ENCODE measurements around the gene SUPT20HL2.

Gene SUPT20HL2

GRCh38 chrX:24355095-24355494 lies 41.2 kb upstream of the SUPT20HL2 start:
- Histone ChIP-seq H3K27ac (ENCODE audit: low read length) (no peak overlapping the region), H3K36me3 (replicated peaks; ENCODE audit: low read depth, low read length) (no peaks in the 10 kb centered on the region), H3K27me3 (ENCODE audit: low read depth, low read length) (no peaks in the 10 kb centered on the region), H4K20me1 (ENCODE audit: insufficient read depth, low read length) (no peaks in the 10 kb centered on the region), H3K9me3 (ENCODE audit: insufficient read depth, low read length) (no peaks in the 10 kb centered on the region), H3K79me2 (ENCODE audit: low read length) (no peaks in the 10 kb centered on the region), H3K9ac (ENCODE audit: low read length) (no peak overlapping the region), H3K4me2 (ENCODE audit: low read length) (no peak overlapping the region), H2AFZ (ENCODE audit: low read depth, low read length) (no peak overlapping the region), H3K4me3 (ENCODE audit: low read length) (no peak overlapping the region), H3K4me1 (ENCODE audit: low read length) (no peaks in the 10 kb centered on the region)
- TF ChIP-seq, protein P1, sequence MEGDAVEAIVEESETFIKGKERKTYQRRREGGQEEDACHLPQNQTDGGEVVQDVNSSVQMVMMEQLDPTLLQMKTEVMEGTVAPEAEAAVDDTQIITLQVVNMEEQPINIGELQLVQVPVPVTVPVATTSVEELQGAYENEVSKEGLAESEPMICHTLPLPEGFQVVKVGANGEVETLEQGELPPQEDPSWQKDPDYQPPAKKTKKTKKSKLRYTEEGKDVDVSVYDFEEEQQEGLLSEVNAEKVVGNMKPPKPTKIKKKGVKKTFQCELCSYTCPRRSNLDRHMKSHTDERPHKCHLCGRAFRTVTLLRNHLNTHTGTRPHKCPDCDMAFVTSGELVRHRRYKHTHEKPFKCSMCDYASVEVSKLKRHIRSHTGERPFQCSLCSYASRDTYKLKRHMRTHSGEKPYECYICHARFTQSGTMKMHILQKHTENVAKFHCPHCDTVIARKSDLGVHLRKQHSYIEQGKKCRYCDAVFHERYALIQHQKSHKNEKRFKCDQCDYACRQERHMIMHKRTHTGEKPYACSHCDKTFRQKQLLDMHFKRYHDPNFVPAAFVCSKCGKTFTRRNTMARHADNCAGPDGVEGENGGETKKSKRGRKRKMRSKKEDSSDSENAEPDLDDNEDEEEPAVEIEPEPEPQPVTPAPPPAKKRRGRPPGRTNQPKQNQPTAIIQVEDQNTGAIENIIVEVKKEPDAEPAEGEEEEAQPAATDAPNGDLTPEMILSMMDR (IDR thresholded peaks at IDR 0.05; ENCODE audit: low read depth, low read length): no peak
- no peak for TF ChIP-seq EZH2phosphoT487 (IDR thresholded peaks at IDR 0.05; ENCODE audit: low read depth)

DNA sequence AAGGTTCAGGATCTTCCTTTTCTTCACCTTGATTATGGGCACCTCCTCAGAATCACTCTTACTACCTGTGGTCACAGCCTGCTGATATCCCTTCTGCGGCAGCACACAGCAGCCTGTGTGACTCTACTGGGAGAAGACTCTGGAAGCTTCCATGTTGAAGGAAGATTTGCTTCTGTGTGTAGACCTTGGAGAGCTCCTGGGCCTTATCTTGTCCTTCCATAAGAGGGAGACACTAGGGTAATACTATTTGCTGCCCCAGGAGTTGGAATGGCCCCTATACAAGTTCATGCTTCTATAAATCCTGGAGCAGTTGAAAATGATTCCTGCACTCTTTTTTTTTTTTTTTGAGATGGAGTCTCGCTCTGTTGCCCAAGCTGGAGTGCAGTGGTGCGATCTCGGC lies 36.3 kb upstream of the SUPT20HL2 start:
- Histone ChIP-seq H4K20me1 (ENCODE audit: insufficient read depth, low read length) (no peaks in the 10 kb centered on the region), H3K9ac (ENCODE audit: low read length) (no peak overlapping the region), H3K4me1 (ENCODE audit: low read length) (no peaks in the 10 kb centered on the region), H3K27ac (ENCODE audit: low read length) (no peak overlapping the region), H3K9me3 (ENCODE audit: insufficient read depth, low read length) (no peaks in the 10 kb centered on the region), H3K27me3 (ENCODE audit: low read depth, low read length) (no peaks in the 10 kb centered on the region), H3K4me2 (ENCODE audit: low read length) (no peak overlapping the region), H2AFZ (ENCODE audit: low read depth, low read length) (no peak overlapping the region), H3K36me3 (replicated peaks; ENCODE audit: low read depth, low read length) (no peaks in the 10 kb centered on the region), H3K79me2 (ENCODE audit: low read length) (no peaks in the 10 kb centered on the region), H3K4me3 (ENCODE audit: low read length) (no peak overlapping the region)
- TF ChIP-seq, protein P1 (IDR thresholded peaks at IDR 0.05; ENCODE audit: low read depth, low read length): no peak
- TF ChIP-seq EZH2phosphoT487 (IDR thresholded peaks at IDR 0.05; ENCODE audit: low read depth): no peak

DNA sequence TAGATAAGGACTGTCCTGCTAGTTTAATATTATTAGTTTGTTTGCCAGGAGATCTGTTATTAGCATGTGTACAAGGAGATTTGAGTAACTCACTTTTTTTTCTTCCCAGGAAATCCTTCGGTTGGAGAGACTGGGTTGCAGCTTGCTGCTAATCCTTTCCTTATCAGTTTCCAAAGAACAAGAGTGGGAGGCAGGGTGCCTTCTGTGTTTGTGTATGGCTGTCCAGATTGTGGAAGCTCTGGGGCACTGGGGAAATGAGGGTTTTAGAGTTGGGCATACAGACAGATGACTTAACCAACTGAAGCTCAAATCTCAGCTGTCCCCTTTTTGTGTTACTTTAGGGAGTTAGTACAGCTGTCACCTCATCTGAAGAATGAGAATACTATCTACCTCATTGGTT lies 34.0 kb upstream of the SUPT20HL2 start:
- H3K27ac ChIP-seq (ENCODE audit: low read length): no peak overlapping the region
- H3K36me3 ChIP-seq (replicated peaks; ENCODE audit: low read depth, low read length): no peaks in the 10 kb centered on the region
- TF ChIP-seq, protein P1 (IDR thresholded peaks at IDR 0.05; ENCODE audit: low read depth, low read length): no peak
- no peak for TF ChIP-seq EZH2phosphoT487 (IDR thresholded peaks at IDR 0.05; ENCODE audit: low read depth)

GRCh38 chrX:24343719-24344118 lies 29.9 kb upstream of the SUPT20HL2 start:
- no peaks in the 10 kb centered on the region for H4K20me1 ChIP-seq (ENCODE audit: insufficient read depth, low read length)
- TF ChIP-seq, protein P1 (IDR thresholded peaks at IDR 0.05; ENCODE audit: low read depth, low read length): no peak
- TF ChIP-seq EZH2phosphoT487 (IDR thresholded peaks at IDR 0.05; ENCODE audit: low read depth): no peak
- H2AFZ ChIP-seq (ENCODE audit: low read depth, low read length): peak overlapping the region; percentile 92
- peaks cover 15% of the 10 kb centered on the region for H3K4me1 ChIP-seq (ENCODE audit: low read length)
- no peaks in the 10 kb centered on the region for H3K9me3 ChIP-seq (ENCODE audit: insufficient read depth, low read length)
- H3K27ac ChIP-seq (ENCODE audit: low read length): peak overlapping the region; percentile 34
- no peaks in the 10 kb centered on the region for H3K36me3 ChIP-seq (replicated peaks; ENCODE audit: low read depth, low read length)
- no peaks in the 10 kb centered on the region for H3K79me2 ChIP-seq (ENCODE audit: low read length)
- H3K4me2 ChIP-seq (ENCODE audit: low read length): peak overlapping the region; percentile 67
- H3K27me3 ChIP-seq (ENCODE audit: low read depth, low read length): 0 out of 2 replicates have a peak, but pooled peaks cover 3% of the 10 kb centered on the region
- peak overlapping the region; percentile 60 for H3K4me3 ChIP-seq (ENCODE audit: low read length)
- H3K9ac ChIP-seq (ENCODE audit: low read length): peak overlapping the region; percentile 46; the same call in 1 of the 2 replicates

More for the DNA sequence above, 34.0 kb upstream of the SUPT20HL2 start:
- no peak overlapping the region for H3K9ac ChIP-seq (ENCODE audit: low read length)
- no peak overlapping the region for H3K4me3 ChIP-seq (ENCODE audit: low read length)
- no peaks in the 10 kb centered on the region for H3K9me3 ChIP-seq (ENCODE audit: insufficient read depth, low read length)
- no peaks in the 10 kb centered on the region for H3K79me2 ChIP-seq (ENCODE audit: low read length)
- H4K20me1 ChIP-seq (ENCODE audit: insufficient read depth, low read length): no peaks in the 10 kb centered on the region
- no peak overlapping the region for H3K4me2 ChIP-seq (ENCODE audit: low read length)
- H2AFZ ChIP-seq (ENCODE audit: low read depth, low read length): no peak overlapping the region
- H3K27me3 ChIP-seq (ENCODE audit: low read depth, low read length): no peaks in the 10 kb centered on the region
- peaks cover 11% of the 10 kb centered on the region for H3K4me1 ChIP-seq (ENCODE audit: low read length)

Measured in OCI-LY3 (cell line).